GM11168 (cell line): ENCODE data around the gene NAA40.

ENCODE experiments used
- in situ Hi-C: fragments of 300-500 bp; cut with MboI; formaldehyde crosslinking; loops from one replicate; pipeline ENCODE4 v1.12.0; 2022; ENCODE audit warnings: low sequenced_read_pairs; ENCODE audit not compliant: unreplicated experiment

Gene NAA40

DNA sequence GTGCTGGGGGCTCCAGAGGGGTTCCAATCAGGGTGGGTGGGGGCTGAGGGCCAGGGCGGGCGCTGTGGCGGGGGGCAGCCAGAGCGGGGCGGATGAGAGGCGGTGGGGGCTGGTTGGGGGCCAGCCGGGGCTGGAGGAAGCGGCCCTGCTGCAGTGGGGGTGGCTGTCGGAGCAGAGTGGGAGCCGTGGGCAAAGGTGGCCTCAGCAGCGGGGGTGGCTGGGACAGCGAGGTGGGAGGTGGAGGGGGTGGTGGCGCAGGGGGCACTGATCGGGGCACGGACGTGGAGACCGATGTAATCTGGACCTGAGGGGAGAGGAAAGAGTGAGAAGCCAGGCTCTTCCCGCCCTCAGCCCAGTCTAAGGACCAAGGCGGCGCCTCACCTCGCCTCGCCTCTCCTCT is 26.9 kb upstream of the NAA40 start:
- in situ Hi-C loops = no loop called here

DNA sequence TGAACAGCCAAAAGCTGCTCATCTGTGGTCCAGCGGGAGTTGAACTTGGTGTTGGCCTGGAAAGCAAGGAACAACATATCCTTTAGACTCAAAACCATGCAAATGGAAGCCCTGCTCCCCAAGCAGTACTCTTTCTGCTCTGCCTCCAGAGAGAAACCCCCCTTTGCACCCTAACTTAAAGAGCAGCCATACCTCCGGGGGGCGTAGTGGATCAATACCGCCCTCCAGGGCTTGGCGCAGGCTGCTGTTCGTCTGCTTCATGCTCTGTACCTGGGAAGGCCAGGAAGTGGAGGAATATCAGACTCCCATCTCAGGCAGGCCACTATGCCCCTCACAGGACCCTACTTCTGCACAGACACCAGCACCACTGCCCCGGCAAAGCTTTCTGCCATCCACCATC is 26.1 kb upstream of the NAA40 start:
- in situ Hi-C loops = no loop called here

- in situ Hi-C loops = no loop called here
These were observed 24.7 kb upstream of the NAA40 start for GRCh38 chr11:63913866-63914830.

- in situ Hi-C loops = no loop called here
These were observed 23.7 kb upstream of the NAA40 start for GRCh38 chr11:63914896-63915691.

DNA sequence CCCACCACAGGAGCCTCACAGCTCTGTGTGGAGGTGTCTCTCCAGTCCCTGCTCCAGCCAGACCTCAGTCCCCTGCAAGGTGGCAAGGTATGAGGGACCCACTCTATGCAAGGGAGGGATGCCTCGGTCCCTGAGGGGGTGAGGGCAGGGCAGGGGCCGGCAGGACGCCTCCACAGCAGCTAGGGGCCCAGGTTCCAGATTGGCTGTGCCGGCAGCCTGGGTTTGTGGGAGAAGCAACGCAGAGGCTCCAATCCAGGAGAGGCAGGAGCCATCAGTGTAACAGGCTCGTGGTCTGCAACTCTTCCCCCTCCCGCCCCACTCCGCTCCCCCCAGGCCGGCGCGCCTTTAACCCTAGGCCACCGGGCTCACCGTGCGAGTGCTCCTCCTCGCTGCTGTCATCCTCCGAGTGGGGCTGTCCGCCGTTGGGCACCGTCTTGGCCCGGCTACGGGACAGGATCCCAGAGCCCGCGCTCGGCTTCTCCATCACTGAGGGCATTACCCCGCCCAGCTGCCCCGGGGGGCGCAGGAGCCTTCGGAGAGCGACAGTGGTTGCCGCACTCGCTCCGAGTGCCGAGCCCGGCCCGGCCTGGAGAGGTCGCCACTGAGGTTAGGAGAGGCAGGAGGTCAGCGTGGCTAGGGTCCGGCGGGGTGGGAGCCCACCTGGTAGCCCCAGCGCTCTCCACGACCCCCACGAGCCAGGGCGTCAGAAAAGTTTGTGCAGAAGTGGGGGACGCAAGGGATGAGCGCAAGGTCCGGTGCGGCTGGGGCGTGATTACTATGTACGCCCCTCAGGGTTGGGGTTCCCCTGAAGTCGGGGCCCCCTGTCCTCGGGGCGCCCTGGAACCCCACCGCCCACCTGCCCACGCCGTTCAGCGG is 22.6 kb upstream of the NAA40 start:
- in situ Hi-C loops = no loop called here

DNA sequence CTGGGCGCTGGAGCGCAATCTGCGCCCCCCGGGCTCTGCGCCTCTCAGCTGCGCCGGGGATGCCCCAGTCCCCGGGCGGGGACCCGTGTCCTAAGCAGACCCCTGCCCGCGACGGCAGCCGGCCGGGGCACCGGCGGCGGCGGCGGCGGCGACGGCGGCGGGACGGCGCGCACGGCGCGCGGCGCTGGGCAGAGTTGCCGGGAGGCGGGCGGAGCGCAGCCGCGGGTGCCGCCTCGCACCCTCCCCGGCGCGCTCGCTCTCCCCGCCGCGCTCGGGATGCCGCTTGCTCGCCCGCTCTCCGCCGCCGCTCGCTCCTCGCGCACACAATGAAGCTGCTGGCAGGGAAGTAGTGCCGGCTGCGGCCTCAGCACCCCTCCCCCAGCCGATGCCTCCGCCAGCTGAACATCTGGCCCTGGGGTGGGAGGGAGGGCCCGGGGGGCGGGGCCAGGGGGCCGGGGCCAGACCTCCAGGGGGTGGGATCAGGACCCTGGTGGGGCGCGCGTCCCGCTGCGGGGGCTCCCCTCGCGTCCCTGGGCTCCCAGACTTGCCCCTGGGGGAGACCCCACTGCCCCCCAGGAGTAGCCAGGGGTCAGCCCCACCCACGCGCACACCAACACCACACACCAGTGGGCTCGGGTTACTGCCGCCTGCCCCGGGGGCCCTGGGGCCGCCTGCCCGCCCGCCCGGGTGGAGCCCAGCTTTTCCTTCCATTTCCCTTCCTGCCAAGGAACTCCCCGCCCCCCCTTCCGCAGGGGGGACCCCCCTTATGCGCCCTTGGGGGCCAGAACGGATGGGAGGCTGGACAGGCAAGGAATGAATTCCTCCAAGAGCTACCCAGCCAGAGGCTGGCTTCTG is 21.7 kb upstream of the NAA40 start, which contains the start of gene RCOR2:
RCOR2 (minus strand) TSS at position 328 of the 855 bp plus-strand sequence. CDS start 708 bp downstream, outside the sequence.
- in situ Hi-C loops = no loop called here

- in situ Hi-C loops = no loop called here
These were observed 20.9 kb upstream of the NAA40 start for GRCh38 chr11:63917692-63918506.

DNA sequence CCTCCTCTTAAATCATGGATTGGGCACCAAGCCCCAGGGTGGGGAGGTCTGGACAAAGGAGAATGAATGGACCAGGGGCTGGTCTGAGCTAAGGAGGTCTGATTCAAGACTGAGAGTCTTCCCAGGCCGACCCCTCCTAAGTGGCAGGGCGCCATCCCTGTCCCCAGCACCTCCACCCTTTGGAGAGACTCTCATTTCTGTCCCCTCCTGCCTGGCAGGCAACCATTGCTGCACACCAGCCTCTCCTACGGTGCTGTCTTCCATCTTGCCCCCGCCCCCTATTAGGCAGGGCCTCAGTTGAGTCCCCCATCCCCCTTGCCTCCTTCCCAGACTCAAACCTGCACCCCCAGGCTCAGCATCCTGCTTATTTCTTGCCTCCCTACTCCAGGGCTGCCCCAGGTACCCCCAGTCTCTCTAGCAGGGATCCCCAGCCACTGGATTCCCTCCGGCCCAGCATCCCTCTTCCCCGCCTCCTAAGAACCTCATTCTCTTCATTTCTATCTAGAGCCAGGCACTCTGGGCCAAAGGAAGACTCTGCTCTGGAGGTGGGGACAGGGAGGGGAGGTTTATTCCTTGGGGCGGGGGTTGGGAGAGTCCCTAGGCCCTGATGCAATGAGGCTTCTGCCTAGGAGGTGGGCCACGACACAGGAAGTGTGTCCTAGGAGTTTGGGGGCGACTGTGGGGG is 20.2 kb upstream of the NAA40 start:
- in situ Hi-C loops = no loop called here

GRCh38 chr11:63919267-63920125 is 19.3 kb upstream of the NAA40 start:
- in situ Hi-C loops = no loop called here

DNA sequence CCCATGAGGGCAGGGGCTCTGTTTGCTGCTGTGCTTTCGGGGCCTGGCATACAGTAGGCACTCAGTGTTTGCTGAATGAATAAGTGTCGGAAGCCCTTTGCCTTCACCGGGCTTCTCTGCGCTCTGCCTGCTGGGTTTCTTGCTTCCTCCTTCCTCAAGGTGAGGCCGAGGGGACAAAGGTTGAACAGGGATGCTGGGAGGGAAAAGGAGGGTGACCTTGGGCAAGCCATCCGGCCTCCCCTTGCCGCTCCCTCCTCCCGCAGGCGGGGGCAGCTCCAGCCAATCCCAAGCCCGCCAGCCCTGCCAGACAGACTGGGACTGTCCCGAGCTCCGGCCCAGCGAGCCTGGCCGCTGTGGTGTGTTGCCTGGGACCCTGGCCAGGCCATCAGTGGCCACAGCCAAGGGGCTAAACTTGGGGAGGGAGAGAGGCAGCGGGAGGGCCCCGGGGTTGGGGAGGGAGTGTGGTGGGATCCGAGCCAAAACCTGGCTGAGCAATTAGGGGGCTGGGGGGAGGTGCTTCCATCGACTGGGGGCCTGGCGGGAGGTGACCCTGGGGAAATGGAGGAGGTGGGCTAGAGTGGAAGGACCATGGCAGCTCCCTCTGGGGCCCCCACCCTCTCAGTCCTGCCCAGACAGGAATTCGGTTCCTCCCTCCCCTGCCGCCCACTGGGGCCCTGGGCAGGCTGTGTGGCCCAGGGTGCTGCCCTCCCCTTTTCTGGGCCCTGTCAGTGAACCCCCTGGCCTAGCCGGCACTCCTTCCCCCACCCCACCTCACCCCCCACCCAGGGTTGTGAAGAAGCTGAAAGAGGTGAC is 18.5 kb upstream of the NAA40 start:
- in situ Hi-C loops = no loop called here

DNA sequence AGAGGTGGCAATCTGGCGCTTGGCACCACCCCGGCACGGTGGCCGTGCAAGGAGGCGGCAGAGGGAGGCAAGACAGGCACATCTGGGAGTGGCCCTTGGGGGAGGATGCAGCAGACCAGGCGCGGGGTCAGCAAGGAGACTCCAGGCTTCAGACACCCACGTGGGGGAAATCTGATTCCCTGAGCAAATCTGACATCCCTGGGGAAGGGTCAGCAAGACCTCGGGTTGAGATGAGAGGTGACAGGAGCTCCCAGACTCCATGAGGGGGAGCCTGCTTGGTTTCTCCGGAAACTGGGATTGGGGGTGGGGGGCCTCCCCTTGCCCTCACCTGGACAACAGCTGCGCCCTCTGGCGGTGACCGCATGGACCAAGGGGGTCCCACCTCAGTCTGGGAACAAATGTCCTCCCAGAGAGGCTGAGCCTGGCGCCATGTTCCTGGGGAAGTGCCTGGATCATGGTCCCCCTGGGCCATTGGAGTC is 17.8 kb upstream of the NAA40 start:
- in situ Hi-C loops = no loop called here

GRCh38 chr11:63922673-63923192 is 16.1 kb upstream of the NAA40 start:
- in situ Hi-C loops = no loop called here

GRCh38 chr11:63923319-63923718 is 15.5 kb upstream of the NAA40 start:
- in situ Hi-C loops = no loop called here

DNA sequence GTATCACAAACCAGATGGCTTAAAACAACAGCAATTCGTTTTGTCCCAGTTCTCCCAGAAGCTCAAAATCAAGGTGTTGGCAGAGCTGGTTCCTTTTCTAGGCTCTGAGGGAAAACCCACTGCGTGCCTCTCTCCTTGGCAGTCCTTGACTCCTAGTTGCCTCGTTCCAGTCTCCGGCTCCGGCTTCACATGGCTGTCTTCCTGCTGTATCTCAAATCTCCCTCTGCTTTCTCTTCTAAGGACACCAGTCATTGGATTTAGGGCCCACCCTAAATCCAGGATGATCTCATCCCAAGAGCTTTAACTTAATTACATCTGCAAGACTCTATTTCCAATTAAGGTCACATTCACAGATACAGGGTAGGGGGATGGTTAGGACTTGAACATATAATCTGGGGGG is 9.2 kb upstream of the NAA40 start:
- in situ Hi-C loops = loop anchor here (5.0 kb wide), 1 partner anchor 92 kb away; the partner anchor contains the start of gene MARK2

DNA sequence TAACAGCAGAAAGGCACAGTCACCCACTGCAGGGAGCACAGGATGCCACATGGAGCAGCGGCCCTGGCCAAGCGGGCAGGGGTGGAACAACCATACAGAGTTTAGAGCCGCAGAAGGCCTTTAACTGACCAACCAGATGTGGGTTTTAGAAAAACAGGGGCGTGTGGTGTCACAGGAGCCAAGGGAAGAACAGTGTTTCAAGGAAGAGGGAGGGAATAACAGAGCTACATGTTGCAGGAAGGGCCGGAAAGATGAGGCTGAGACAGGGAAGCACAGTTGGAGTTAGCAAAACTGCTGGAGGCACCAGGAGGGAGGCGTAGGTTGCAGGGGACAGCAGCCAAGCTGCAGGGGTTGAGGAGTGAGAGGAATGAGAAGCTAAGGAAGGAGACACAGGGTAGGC is 7.8 kb upstream of the NAA40 start:
- in situ Hi-C loops = no loop called here

GRCh38 chr11:63931876-63932275 is 6.9 kb upstream of the NAA40 start:
- in situ Hi-C loops = no loop called here
